ENCODE measurements around the gene TRPM6.
"Not testable (repeated sequence)": the region's sequence is repeated elsewhere in the genome, so short reads cannot be mapped to it uniquely, and the experiment has no call there.

Gene TRPM6

DNA sequence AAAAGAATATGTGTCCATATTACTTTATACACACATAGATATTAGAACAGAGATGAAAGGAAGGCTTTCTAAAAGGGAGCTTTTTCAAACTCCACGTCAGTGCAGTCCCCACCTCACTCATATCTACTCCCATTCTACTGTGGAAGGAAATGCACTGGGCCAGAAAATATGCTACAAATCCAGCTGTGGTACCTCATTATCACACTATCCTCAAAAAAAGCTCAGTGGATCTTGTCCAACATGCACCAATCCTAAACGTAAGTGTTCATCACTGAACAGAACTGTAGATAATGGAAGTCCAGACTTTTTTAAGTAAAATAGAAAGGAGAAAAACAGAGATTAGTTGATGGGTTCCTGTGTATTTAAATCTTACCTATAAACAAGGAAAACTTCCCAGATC, 27.9 kb downstream of the TRPM6 start:
- DNase-seq (ENCODE audit: low spot score), result no peak

DNA sequence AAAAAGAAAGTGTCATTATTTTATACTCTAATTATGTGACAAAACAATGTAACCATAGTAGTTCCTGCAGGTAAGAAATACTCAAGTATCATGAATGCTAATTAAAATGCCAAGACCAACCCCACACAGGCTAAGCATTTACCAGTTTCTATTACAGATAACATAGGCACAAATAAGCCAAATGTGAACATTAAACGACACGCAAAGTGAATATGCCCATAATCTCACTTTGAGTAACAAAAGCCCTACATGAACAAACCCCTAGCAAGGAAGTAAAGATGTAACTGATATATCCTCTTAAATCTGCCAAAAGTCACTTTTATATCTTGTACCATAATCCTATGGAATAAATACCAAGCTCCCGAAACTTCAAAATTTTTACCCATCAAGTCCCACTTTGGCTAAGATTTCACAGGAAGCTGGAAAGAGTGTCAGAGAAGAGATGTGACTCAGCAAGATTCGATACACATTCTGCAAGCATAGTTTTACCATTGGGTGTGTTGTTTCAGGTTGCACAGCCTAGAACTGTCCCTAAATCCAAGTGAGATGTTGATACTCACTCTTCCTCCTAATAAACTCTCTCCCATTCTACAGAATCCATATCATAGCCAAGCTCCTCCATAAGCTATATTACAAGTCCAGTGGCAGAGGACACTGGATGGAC, 28.8 kb downstream of the TRPM6 start:
- no peak for DNase-seq (ENCODE audit: low spot score)

DNA sequence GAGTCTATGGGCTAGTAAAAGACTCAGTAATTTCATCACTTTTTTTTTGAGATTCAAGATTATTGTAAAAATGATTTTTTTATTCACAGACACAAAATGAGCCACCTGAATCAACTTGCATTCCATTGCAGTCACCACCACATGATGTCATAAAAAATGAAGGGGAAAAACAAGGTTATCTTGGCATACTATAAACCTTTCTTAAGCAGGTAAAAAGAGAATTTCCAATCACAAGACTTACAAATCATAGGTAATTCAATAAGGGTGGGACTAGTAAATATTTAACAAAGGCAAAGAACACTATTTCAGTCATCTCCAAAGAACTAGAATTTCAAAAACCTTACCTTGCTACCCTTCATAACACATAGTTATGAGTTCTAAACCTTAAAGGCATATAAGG, 30.7 kb downstream of the TRPM6 start:
- no peak for DNase-seq (ENCODE audit: low spot score)

DNA sequence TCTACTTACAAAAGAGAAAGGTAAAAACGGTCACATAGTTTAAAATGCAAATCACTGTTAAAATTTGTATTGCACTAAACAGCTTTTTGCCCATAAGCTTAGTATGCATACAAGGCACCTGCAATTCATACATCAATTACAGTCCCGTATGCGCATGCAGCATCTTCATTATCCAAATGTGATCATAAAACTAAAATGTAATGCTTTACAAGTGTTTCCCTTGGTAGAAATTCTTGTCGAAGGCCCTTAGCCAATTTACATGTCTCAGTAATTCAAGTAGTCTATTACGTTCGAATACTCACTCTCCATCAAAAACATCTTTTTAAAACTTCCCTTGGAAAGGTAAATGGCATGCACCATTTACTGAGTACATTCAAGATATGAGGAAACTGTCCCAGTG, 32.6 kb downstream of the TRPM6 start:
- DNase-seq (ENCODE audit: low spot score), result no peak

DNA sequence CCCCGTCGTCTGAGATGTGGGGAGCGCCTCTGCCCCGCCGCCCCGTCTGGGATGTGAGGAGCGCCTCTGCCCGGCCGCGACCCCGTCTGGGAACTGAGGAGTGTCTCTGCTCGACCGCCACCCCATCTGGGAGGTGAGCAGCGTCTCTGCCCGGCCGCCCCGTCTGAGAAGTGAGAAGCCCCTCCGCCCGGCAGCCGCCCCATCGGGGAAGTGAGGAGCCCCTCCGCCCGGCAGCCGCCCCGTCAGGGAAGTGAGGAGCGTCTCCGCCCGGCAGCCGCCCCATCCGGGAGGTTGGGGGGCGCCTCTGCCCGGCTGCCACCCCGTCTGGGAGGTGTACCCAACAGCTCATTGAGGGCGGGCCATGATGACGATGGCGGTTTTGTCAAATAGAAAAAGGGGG, 34.7 kb downstream of the TRPM6 start:
- DNase-seq (ENCODE audit: low spot score), result not testable (repeated sequence)

DNA sequence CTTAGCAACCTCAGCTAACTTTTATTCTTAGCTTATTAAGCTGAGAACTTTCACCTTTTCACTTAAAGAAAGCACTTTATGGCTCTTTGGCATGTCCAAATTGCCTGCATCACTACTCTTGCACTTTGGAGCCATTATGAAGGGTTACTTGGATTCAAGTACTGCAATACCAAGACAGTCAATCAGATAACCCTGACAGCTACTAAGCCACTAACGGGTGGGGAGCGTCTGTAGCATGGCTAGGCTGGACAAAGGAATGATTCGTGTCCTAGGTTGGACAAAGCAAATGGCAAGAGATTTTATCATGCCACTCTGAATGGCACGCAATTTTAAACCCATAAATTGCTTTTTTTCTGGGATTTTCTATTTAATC, 39.6 kb downstream of the TRPM6 start:
- DNase-seq (ENCODE audit: low spot score), result no peak

DNA sequence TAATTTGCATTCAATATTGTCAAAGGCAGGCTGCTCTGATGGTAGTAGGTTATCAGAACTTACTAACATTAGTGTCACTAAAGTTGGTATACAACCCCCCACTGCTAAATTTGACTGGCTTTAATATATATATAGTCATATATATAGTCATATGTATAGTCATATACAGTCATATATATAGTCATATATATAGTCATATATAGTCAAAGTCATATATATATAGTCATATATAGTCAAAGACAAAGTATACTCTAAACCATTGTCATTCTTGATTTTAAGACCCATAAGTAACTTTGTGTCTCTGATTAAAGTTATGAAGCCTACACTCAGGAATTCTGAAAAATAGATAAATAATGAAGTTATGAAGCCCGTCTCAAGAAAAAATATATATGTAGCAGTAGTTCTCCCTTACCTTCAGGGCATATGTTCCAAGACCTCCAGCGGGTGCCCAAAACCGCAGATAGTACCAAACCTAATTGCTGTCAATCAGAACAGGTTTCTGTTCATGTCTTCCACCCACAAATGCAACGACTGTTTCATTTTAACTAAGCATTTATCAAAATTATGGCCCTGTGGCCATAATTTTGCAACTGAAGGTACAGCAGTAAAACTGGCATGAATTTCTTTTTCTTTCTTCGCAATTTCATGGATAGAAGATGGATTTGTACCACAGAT, 40.1 kb downstream of the TRPM6 start:
- no peak for DNase-seq (ENCODE audit: low spot score)

DNA sequence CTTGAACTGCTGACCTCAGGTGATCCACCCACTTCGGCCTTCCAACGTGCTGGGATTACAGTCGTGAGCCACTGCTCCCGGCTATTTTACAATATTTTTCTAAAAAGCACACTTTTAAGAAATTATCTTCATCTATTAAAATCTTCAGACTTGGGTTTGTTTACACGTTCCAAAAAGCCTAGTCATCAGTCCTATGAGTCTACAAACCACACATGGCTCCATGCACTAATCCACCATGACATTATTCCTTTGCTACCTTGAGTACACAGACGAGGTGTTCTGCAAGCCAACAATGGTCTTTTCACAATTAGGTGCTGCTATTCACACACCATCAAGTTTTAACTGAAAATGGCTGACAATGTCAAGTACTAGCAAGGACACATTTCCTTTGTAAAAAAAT, 41.0 kb downstream of the TRPM6 start:
- no peak for DNase-seq (ENCODE audit: low spot score)

DNA sequence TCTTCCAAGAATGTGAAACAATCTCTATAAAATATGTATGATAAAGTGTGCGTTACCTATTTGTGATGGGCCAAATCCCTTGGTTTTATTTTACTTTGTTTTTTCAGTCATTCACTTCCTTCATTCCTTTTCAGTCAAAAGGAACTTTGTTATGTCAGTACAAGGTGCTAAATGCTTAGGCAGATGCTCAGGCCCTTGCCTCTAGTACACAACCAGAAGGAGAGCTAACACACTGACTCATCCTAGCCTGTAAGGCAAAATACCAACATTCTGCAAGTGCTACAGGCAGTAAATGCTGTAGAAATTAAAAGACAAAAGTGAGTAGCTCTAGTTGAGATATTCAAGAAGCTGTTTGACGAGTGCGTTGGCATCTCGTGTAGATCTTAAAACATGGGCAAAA, 49.4 kb downstream of the TRPM6 start:
- no peak for DNase-seq (ENCODE audit: low spot score)

DNA sequence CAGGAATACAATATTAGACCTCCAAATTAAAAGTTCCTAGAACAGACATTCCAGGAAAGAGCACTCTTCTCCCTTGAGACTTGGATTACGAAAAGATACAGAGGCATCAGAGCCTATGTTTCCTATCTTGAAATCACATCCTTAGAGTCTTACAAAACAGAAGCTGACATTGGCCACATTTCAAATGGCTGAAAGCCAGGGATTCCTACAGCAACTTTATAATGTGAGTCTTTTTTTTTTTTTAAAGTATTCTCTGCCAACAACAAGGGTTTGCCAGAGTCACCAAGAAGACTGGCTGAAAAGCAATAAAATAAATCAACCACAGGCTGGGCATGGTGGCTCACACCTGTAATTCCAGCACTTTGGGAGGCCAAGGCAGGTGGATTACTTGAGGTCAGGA, 63.1 kb downstream of the TRPM6 start:
- DNase-seq (ENCODE audit: low spot score), result no peak

DNA sequence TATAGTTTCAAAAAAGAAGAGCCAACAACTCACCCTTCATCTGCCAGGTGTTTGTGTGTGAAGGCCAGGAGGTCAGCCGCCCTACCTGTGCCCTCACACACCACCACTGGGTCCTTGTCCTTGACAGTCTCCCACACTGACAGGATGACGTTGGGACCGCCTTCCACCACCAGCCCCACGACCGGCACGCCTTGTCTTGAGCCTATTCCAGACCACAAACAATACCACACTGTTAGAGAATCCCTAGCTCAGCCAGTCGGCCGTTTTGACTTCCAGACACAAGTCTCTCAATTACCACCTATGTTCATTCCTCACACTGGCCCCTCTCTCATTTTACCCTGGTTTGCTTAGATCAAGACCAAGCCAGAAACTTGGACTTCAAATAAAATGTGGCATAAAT, 66.1 kb downstream of the TRPM6 start:
- no peak for DNase-seq (ENCODE audit: low spot score)

DNA sequence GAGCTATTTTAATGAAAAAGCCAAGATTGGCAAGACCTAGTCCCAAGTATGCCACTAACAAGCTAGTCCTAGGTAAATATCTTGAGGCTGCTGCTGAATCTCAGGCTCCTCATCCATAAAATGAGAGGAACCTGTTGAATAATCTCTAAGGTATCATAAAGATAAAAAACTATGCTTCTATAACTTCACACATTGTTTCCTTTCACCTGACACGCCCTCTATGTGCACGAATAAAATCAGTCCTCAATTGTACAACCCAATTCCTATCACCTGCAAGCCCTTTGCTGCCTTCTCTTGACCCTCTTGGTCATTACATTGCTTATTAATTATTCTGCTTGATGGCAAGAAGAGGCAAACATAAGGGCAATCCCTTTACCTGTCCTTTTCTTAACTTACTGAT, 69.9 kb downstream of the TRPM6 start:
- no peak for DNase-seq (ENCODE audit: low spot score)

DNA sequence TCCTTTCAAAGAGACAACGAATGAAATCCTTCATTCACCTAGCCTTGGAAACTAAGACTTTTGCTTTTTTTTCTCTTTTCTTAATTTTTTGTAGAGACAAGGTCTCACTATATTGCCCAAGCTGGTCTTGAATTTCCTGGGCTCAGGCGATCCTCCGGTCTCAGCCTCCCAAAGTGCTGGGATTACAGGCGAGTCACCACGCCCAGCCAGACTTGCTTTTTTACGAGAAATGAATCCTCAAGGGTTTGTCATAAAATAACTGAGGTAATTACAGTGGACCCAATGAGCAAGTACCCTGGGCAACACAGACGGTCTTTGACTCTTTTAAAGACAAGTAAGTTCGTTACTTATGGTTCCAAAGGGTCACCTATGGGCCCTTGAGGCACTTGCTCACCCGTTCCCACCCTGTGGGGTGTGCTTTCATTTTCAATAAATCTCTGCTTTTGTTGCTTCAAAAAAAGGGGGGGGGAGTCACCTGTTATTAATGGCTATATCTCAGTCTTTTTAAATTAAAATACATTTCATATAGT, 70.4 kb downstream of the TRPM6 start:
- no peak for DNase-seq (ENCODE audit: low spot score)

DNA sequence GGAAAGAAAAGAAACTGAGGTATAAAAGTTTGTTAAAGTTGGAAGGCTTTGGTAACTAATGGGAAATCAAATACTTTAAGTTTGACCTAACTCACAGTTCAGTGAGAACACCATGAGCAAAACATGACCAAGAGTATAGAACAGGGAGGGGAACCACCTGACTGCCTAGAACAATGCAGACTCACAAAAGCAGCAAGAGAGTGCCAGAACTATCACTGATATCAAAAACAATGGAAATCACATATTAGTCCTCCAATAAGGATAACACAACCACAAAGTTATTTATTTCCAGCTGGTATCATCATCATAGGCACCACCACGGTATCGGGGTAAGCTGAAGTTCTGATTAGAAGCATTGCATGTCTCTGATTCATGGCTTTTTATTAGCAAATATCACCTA, 77.5 kb downstream of the TRPM6 start:
- no peak for DNase-seq (ENCODE audit: low spot score)

DNA sequence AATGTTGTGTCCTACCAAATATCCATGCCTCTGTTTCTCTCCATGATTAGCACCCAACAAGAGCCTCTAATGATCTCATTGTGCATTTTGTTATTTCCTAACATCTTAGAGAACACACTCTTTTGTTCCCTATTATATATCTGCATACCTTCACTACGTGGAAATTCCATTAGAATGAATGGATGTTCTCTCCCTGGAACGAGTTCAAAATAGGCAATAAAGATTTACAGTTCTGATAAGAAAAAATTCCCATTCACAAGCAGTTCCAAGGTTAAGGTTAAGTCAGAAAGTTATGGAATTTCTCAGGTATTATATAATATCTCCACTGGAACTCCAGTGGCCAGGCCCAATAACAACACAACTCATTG, 83.7 kb downstream of the TRPM6 start:
- DNase-seq (ENCODE audit: low spot score), result no peak

DNA sequence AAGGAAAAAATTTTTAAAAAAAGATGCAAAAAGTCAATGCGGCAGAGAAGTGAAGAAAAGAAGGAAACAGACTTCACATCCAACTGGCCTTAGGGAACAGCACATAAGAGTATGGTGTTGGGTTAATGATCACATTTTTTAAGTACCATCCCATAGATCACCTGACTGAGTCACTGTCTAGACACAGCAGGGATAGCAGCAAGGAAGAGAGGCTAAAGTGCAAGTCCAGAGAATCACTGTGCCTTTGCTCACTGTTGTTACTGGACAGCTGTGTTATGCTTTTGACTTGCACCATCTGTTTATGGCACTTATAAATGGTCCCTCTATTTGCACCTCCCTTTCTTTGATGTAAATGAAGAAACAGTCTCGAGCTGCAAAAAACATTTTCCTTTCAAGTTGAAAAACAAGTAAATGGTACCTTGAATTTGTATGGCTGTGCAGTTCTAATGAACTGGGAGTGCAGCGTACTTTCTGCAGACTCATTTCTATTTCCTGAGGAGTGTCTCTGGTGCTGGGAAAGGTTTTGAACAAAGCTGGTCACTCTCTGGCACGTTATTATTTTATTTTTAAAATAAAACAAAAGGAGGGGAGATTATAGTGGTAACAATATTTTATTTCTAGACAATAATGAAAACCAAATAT, 84.2 kb downstream of the TRPM6 start:
- no peak for DNase-seq (ENCODE audit: low spot score)

DNA sequence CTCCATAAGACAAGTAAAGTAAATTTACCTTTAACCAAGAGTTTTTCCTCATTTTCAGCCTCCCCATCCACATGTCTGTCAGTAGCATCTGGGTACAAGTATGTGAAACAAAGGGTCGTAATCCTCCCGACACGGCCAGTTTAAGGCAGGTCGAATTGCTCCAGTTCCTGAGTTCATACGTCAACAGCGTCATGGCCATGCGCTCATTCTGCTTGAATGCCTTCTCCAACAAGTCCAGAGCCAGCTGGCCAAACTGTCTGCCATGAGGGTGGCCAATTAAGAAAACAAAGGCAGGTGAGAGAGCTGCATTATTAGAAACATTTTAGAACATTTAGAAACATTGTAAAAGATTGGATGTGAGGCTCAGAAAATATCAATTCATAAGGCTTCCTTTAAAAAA, 87.5 kb downstream of the TRPM6 start:
- no peak for DNase-seq (ENCODE audit: low spot score)

DNA sequence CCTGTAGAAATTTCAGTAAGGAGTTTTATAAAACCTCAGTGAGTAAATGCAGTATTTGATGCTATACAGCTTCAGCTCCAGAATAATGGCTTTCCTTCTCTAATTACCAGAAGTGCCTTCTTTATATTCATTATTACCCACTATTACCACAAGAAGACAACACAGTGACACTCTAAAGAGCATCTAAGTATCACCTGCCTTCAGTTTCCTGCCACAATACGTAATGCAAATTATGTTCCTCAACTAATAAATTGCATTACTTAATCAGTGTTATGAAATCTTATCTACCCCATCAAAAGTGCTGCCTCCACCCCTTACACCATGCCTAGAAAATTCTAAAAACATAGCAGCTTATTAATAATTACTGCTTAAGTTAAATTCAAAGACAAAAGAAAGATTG, 91.9 kb downstream of the TRPM6 start:
- DNase-seq (ENCODE audit: low spot score), result no peak

DNA sequence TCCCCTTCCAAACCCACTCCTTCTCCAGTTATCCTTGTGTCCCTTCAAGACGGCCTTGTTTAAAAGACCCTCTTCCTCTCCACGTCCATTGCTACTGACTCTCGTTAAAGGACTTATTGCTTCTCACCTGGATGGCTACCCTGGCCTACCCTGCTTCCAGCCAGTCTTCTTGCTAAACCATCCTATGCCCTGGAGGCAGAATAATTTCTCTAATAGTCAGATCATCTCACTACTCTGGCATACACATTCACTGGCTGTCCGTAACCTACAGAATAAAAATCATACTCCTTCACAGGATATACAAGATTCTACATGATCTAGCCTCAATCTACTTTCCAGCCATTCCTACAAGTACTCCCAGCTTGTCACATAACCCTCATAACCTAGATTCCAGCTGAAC, 92.6 kb downstream of the TRPM6 start:
- no peak for DNase-seq (ENCODE audit: low spot score)

DNA sequence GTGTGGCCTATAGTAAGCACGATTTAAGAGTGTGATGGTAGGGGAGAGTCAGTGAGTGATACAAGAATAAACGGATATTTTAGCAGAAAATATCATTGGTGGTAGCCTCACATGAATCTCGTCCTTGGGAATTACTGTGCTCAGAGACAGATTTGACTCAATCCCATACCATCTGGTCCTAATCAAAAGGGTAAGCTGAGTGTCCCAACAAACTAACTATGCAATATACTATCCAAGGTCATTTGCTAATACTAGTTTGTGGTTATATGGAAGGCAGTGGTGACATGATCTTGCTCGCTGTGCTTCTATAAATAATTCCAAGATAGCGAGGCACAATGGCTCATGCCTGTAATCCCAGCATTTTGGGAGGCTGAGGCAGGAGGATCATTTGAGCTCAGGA, 103.2 kb downstream of the TRPM6 start:
- peak; percentile 50 for DNase-seq (ENCODE audit: low spot score)

DNA sequence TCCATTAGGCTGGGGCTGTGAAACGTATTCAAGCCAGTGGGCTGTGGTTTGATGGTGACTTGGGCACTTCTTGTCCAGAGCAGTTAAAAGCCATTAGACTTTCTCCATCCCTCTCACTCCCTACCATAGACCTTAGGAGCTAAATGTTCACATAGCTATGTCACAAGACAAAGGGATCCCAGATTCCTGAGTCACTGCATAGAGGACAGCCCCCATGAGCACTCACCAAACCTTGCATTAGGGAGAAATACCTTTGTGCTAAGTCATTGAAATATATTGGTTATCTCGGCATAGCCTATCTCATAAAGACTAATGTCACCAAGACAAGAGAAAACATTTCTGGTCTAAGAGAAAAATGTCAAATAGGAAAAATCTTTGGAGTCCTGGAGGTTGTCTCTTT, 104.3 kb downstream of the TRPM6 start:
- DNase-seq (ENCODE audit: low spot score), result peak; percentile 64

DNA sequence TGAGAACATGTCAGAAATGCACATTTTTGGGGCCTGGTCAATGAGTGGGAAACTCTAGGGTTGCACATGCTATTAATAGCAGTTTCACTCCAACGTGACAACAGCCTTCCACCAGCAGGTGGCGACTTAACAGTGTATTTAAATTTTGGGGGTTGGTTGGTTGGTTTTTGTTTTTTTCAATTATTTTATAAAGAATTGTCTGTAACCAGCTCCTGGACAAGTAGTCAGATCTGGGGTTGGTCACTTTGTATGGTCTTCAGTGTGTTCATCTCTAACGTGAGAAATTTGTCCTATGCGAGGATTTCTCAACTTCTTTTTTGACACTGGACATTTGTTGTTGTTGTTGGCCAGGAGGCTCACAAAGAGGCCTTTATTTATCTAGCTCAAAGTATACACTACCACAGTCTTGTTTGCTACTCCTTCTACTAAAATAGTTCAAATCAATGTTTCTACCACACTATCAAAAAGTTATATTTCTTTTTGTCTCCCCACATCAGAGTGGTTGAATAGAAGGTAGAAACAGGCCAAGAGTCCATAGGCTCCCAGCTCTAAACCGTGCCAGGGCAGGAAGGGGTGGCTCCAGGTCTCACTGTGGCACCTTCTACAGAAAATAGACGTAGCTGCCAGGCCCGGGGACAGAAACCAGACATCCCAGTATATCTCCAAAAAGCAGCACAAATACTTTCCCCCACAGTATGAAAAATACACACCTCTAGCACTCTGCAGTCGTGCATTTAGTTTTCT, 110.4 kb downstream of the TRPM6 start:
- DNase-seq (ENCODE audit: low spot score), result peak; percentile 64

DNA sequence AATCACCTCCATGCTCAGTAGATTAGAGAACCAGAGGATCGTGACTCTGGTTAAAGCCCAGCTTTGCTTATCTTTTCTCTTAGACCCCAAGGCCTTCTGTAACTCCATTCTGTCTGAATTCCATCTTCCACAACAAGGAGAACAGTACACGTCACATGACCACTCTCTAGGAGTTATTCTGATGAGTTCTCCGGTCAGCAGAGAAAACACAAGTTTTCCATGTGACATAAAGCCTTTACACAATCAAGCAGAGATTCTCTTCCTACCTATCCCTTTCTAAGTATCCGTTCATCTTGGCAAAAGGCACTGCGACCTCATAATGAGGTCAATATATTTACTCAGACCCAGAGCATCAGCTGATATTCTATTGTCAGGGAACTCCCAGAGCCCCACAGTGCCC, 112.3 kb downstream of the TRPM6 start:
- DNase-seq (ENCODE audit: low spot score), result no peak
